Esophagus muscularis mucosa (tissue), 4 donors: ENCODE data around the gene AFG1L. TPM values are rescaled to one million over a fixed set of nuclear protein-coding genes. Genes with fewer than 3 reads are reported as not detected.

Experiments used
- DNase-seq: peaks from one replicate; pipeline ENCODE4 v3.0.0-alpha.2; 2017; ENCODE audit errors: extremely low spot score
- H3K27ac ChIP-seq, 4 donors: fragments of 200-600 bp; sonication (generic); replicated peaks in 1 of 4; 1 replicate in 3 of 4; 2 replicates in 1 of 4; pipeline ENCODE4 v1.5.1; 2016 to 2019; ENCODE audit warnings: mild to moderate bottlenecking in 1 of 4
- H3K27me3 ChIP-seq, 4 donors: fragments of 200-600 bp; sonication (generic); one replicate each; pipeline versions ENCODE4 v1.5.1 to v1.6.0; 2016 to 2019
- H3K36me3 ChIP-seq, 4 donors: fragments of 200-600 bp; sonication (generic); one replicate each; pipeline ENCODE4 v1.5.1; 2016 to 2019
- H3K4me1 ChIP-seq, 4 donors: fragments of 200-600 bp; sonication (generic); one replicate each; pipeline ENCODE4 v1.5.1; 2016 to 2019
- H3K4me3 ChIP-seq, 4 donors: fragments of 200-600 bp; sonication (generic); 1 replicate in 2 of 4; 2 replicates in 2 of 4; pipeline ENCODE4 v1.5.1; 2016 to 2019; ENCODE audit warnings: mild to moderate bottlenecking in 4 of 4, moderate library complexity in 1 of 4
- H3K9me3 ChIP-seq, 4 donors: fragments of 200-600 bp; sonication (generic); 1 replicate in 3 of 4; 2 replicates in 1 of 4; pipeline ENCODE4 v1.5.1; 2016 to 2019
- EP300 ChIP-seq: sonication (generic); formaldehyde crosslinking; IDR thresholded peaks from one replicate; pipeline ENCODE4 v1.6.1; 2017; ENCODE audit warnings: antibody characterized with exemption
- POLR2A ChIP-seq: fragments of 450-650 bp; IDR thresholded peaks from one replicate; pipeline ENCODE4 v1.6.1; 2017; ENCODE audit warnings: antibody characterized with exemption, moderate library complexity, mild to moderate bottlenecking, low read depth
- POLR2AphosphoS5 ChIP-seq, 2 donors: sonication (generic); formaldehyde crosslinking; IDR thresholded peaks; one replicate each; pipeline ENCODE4 v1.6.1; 2017; ENCODE audit warnings: antibody characterized with exemption in 2 of 2
- WGBS: methylation state at CpG from one replicate; pipeline ENCODE4 v1.1.5; 2018; 5-methylcytosine and 5-hydroxymethylcytosine counted together
- intact Hi-C: fragments of 100-400 bp; cut with DNase I; formaldehyde crosslinking; loops from one replicate; pipeline ENCODE4 v1.15.1; 2023
- total RNA-seq, 4 donors: library from RNA; depleted of rRNA; stranded (reverse); fragments of >200 nt; gene quantifications; one replicate each; pipeline versions ENCODE4 v1.1.0 to v1.2.1, GENCODE V29; 2016
- TF ChIP-seq, protein P1 (sequence below), 3 experiments: fragments of 200-600 bp in 2 of 3; fragments of 450-650 bp in 1 of 3; sonication (generic) in 2 of 3; IDR thresholded peaks; one replicate each; pipeline ENCODE4 v1.5.1; 2017 to 2019; ENCODE audit warnings: antibody characterized with exemption in 3 of 3, mild to moderate bottlenecking in 2 of 3, moderate library complexity in 1 of 3

The AFG1L gene
- total RNA-seq, 4 donors from 2014 or later = 1.5 to 5.4 (median 3.3) TPM

DNA sequence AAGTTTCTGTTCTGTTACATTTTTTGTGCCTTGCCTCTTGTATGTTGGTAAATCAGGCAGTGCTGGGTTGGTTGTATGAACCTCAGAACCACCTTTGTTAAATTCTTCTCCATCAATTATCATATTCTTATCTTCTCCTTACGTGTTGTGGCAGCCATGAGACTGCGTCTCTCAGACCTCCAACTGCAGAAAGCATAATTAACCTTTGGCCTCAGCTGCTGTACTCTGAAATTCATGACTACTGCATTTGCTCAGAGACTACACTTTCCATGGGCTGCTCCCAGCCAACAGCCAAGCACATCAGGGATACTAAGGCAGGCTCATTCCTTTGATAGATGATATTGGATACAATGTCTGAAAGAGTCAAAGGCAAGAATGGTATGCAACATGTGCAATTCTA is 18.9 kb upstream of the AFG1L start:
- TF ChIP-seq POLR2AphosphoS5 (IDR thresholded peaks at IDR 0.05) (no peak), POLR2A (no peak), EP300 (no peak)
- TF ChIP-seq, protein P1, sequence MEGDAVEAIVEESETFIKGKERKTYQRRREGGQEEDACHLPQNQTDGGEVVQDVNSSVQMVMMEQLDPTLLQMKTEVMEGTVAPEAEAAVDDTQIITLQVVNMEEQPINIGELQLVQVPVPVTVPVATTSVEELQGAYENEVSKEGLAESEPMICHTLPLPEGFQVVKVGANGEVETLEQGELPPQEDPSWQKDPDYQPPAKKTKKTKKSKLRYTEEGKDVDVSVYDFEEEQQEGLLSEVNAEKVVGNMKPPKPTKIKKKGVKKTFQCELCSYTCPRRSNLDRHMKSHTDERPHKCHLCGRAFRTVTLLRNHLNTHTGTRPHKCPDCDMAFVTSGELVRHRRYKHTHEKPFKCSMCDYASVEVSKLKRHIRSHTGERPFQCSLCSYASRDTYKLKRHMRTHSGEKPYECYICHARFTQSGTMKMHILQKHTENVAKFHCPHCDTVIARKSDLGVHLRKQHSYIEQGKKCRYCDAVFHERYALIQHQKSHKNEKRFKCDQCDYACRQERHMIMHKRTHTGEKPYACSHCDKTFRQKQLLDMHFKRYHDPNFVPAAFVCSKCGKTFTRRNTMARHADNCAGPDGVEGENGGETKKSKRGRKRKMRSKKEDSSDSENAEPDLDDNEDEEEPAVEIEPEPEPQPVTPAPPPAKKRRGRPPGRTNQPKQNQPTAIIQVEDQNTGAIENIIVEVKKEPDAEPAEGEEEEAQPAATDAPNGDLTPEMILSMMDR (IDR thresholded peaks at IDR 0.05) = no peak
- 73% methylated on average over 2 of the region's 2 CpGs for WGBS
- H3K27me3 ChIP-seq = no peaks in the 10 kb centered on the region
- H3K4me3 ChIP-seq = no peak overlapping the region
- no peak overlapping the region for H3K27ac ChIP-seq
- no peak for DNase-seq
- no peaks in the 10 kb centered on the region for H3K36me3 ChIP-seq
- H3K4me1 ChIP-seq = no peaks in the 10 kb centered on the region
- H3K9me3 ChIP-seq = no peaks in the 10 kb centered on the region
- intact Hi-C loops = no loop called here

DNA sequence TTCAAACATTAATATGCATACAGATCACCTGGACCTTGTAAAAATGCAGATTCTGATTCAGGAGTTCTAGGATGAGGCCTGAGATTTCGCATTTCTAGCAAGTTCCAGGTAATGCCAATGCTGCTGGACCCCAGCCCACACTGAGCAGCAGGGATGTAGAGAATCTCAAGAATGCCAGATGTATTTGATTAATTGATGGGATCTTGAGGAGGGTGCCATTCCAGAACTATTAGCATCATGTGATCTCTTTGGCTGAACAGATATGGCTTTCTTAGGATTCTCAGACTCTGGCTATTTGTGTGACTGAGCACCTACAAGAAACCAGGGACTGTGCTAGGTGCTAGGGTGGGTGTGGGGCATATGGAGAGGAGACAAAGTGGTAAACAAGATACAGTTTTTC is 17.6 kb upstream of the AFG1L start:
- intact Hi-C loops = no loop called here
- no peaks in the 10 kb centered on the region for H3K36me3 ChIP-seq

DNA sequence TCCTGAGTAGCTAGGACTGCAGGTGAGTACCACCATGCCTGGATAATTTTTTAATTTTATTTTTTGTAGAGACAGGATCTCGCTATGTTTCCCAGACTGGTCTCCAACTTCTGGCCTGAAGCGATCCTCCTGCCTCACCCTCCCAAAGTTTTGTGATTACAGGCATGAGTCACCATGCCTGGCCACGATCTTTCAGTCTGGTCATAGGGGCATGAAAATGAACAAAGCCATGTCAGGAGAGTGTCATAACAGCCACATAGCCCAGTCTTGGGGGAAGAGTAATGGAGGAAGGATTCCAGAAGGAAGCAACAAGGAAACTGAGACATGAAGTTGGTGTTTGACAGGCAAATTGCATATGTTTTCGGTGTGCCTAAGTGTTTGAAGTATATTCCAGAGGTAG is 17.0 kb upstream of the AFG1L start:
- WGBS = 89% methylated on average over 4 of the region's 4 CpGs
- intact Hi-C loops = no loop called here

More for the DNA sequence above, 17.6 kb upstream of the AFG1L start:
- H3K27me3 ChIP-seq = no peaks in the 10 kb centered on the region
- H3K4me3 ChIP-seq = no peak overlapping the region
- H3K4me1 ChIP-seq = no peaks in the 10 kb centered on the region
- WGBS = 92% methylated on average over 1 of the region's 1 CpG
- H3K27ac ChIP-seq = no peak overlapping the region
- H3K9me3 ChIP-seq = no peaks in the 10 kb centered on the region
- no peak for TF ChIP-seq EP300
- TF ChIP-seq POLR2AphosphoS5 (IDR thresholded peaks at IDR 0.05) = no peak
- no peak for TF ChIP-seq POLR2A
- TF ChIP-seq, protein P1 (IDR thresholded peaks at IDR 0.05) = no peak
- DNase-seq = peak; percentile 39

DNA sequence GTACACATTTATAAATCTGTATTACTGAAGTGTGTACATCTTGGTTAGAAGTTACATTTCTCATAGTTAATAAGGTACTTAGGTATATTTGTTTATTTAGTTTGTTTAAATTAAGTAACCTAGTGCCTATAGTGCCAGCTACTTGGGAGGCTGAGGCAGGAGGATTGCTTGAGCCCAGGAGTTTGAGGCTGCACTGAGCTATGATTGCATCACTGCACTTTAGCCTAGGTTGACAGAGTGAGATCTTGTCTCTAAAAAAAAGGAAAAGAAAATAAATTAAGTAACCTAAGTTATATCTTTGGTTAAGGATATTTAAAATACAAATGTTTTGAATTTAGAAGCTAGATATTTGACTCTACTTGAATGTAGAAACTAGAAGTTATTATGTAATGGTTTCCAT is 9.5 kb upstream of the AFG1L start:
- no peaks in the 10 kb centered on the region for H3K9me3 ChIP-seq
- no peak overlapping the region for H3K27ac ChIP-seq
- TF ChIP-seq EP300 (no peak), POLR2A (no peak), POLR2AphosphoS5 (IDR thresholded peaks at IDR 0.05) (no peak)
- TF ChIP-seq, protein P1 (IDR thresholded peaks at IDR 0.05) = no peak
- intact Hi-C loops = no loop called here
- no peaks in the 10 kb centered on the region for H3K27me3 ChIP-seq
- DNase-seq = no peak
- no peaks in the 10 kb centered on the region for H3K36me3 ChIP-seq
- H3K4me1 ChIP-seq = no peaks in the 10 kb centered on the region
- H3K4me3 ChIP-seq = no peak overlapping the region

More for the DNA sequence above, 17.0 kb upstream of the AFG1L start:
- no peaks in the 10 kb centered on the region for H3K4me1 ChIP-seq
- peak; percentile 57 for DNase-seq
- no peak overlapping the region for H3K27ac ChIP-seq
- TF ChIP-seq POLR2A = no peak
- no peak for TF ChIP-seq EP300
- TF ChIP-seq, protein P1 (IDR thresholded peaks at IDR 0.05) = no peak
- no peak for TF ChIP-seq POLR2AphosphoS5 (IDR thresholded peaks at IDR 0.05)
- no peaks in the 10 kb centered on the region for H3K27me3 ChIP-seq
- H3K36me3 ChIP-seq = no peaks in the 10 kb centered on the region
- H3K4me3 ChIP-seq = no peak overlapping the region
- H3K9me3 ChIP-seq = no peaks in the 10 kb centered on the region

DNA sequence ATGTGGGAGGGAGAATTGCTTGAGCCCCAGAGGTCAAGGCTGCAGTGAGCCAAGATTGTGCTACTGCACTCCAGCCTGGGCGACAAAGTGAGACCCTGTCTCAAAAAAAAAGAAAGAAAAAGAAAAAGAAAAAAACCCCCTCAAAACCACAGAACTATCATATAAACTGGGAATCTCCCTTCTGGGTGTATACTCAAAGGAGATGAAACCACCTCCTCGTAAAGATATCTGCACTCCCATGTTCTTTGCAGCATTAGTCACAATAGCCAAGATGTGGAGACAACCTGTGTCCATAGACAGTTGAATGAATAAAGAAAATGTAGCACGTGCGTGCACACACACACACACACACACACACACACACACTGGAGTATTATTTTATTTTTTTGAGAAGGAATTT is 8.5 kb upstream of the AFG1L start:
- TF ChIP-seq EP300 (no peak), POLR2A (no peak), POLR2AphosphoS5 (IDR thresholded peaks at IDR 0.05) (no peak)
- TF ChIP-seq, protein P1 (IDR thresholded peaks at IDR 0.05) = no peak
- 90% methylated on average over 4 of the region's 4 CpGs for WGBS

More for the DNA sequence above, 8.5 kb upstream of the AFG1L start:
- H3K9me3 ChIP-seq = no peaks in the 10 kb centered on the region
- intact Hi-C loops = no loop called here
- no peaks in the 10 kb centered on the region for H3K27me3 ChIP-seq
- peak; percentile 57 for DNase-seq
- H3K27ac ChIP-seq = no peak overlapping the region
- no peaks in the 10 kb centered on the region for H3K4me1 ChIP-seq
- no peaks in the 10 kb centered on the region for H3K36me3 ChIP-seq
- no peak overlapping the region for H3K4me3 ChIP-seq
